ENCODE results near the gene MCM10.

- no peak for TF ChIP-seq CTCF (IDR thresholded peaks at IDR 0.05; ENCODE audit: low read depth, low read length)
- TF ChIP-seq MYC (IDR thresholded peaks at IDR 0.05; ENCODE audit: low read depth, low read length), result no peak
- TF ChIP-seq POLR2A (IDR thresholded peaks at IDR 0.05; ENCODE audit: extremely low read depth, insufficient read length), result no peak
Measured at GRCh38 chr10:13189961-13190360, 28.6 kb downstream of the MCM10 start.

Measured in NB4 (cell line).